Colonic mucosa (tissue), 4 donors: ENCODE measurements around the gene ZBTB20. TPM values are rescaled to one million over a fixed set of nuclear protein-coding genes. Genes with fewer than 3 reads are reported as not detected.

Experiments used
- DNase-seq: peaks from one replicate; pipeline ENCODE4 v3.0.0-alpha.2; 2020
- H3K27ac ChIP-seq: fragments of 200-600 bp; one replicate; pipeline ENCODE4 v1.8.0; 2021
- H3K27me3 ChIP-seq: fragments of 200-600 bp; one replicate; pipeline ENCODE4 v1.8.0; 2021
- H3K36me3 ChIP-seq: fragments of 200-600 bp; one replicate; pipeline ENCODE4 v1.8.0; 2021
- H3K4me1 ChIP-seq: fragments of 200-600 bp; one replicate; pipeline ENCODE4 v1.8.0; 2021; ENCODE audit warnings: mild to moderate bottlenecking
- H3K4me3 ChIP-seq: fragments of 200-600 bp; one replicate; pipeline ENCODE4 v1.8.0; 2021
- H3K9ac ChIP-seq, 2 donors: one replicate each; pipeline ENCODE4 v1.7.0; 2013; ENCODE audit warnings: control low read depth in 2 of 2, low read depth in 2 of 2, low read length in 2 of 2
- H3K9me3 ChIP-seq: fragments of 200-600 bp; one replicate; pipeline ENCODE4 v1.8.0; 2021
- intact Hi-C: fragments of 100-400 bp; cut with DNase I; formaldehyde crosslinking; loops from one replicate; pipeline ENCODE4 v1.14.1; 2022
- total RNA-seq, 2 donors: library from RNA; stranded (reverse); fragmentation: NEBNext Ultra II Directional in 1 of 2; extraction: Animal tissue kit (Norgen Biotek cat#: 25700) in 1 of 2; gene quantifications; one replicate each; pipeline ENCODE4 v1.2.1, GENCODE V29; 2021
- TF ChIP-seq, protein P1 (sequence below): fragments of 200-600 bp; IDR thresholded peaks from one replicate; pipeline ENCODE4 v1.8.0; 2022; ENCODE audit warnings: antibody characterized with exemption, mild to moderate bottlenecking
- donor health status: healthy.
- donor health status: DM: no; HTN: no; CAD: no.
- donor health status: DM: no; HTN: no; CAD: no.

ZBTB20 gene
- total RNA-seq, 2 donors from 2014 or later: 12.7 to 21.2 TPM

DNA sequence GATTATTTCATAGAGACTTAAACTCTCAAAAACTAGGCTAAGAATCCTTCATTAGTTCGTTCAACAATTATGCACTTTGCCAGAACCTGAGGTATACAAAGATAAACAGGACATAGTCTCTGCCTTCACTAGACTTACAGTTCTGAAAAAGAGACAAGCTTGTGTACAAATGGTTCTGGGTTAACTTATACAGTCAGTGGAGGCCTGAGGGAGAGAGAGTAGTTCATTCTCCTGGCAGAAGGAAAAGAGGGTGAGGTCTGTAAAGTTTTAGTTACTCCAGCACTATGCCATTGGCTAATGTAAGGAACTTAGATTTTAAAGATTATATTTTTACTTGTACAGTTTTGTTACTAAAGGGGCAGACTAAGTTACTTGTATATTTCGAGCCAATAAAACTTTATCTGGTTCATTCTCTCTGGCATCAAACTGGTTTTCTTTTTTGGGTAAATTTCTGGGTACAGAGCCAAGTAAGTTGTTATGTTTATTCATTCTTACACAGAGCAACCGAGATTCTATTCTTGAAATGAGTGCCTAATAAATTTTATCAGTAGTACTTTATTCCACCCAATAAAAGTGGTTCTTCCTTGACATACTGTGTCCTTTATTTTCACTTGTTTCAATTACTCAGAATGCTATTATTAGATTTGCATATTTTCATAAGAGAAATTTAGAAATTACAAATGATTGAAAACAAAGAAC is 574.6 kb downstream of the ZBTB20 start:
- intact Hi-C loops: no loop called here

DNA sequence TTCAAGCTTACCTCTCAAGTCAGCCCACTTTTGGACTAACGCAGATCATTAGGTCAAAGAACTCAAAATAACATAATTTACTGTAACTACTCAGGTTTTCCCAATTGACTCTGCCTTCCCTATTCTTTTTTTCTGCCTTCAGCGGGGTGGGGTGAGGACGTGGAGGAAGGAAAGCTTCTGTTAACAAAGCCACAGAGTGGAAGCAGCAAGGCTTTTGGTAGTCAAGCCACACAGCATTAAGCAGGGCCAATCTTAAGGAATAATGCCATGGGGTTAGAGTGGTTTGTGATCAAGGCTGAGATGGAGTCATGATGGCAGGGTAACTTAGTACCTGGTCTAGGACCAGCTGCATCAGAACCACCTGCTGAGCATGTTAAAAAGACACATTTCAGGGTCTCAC is 575.7 kb downstream of the ZBTB20 start:
- DNase-seq: no peak
- Histone ChIP-seq H3K27me3 (no peaks in the 10 kb centered on the region), H3K27ac (no peak overlapping the region), H3K9me3 (no peaks in the 10 kb centered on the region), H3K9ac (no peak overlapping the region), H3K4me1 (no peaks in the 10 kb centered on the region), H3K4me3 (no peak overlapping the region), H3K36me3 (no peaks in the 10 kb centered on the region)
- TF ChIP-seq, protein P1, sequence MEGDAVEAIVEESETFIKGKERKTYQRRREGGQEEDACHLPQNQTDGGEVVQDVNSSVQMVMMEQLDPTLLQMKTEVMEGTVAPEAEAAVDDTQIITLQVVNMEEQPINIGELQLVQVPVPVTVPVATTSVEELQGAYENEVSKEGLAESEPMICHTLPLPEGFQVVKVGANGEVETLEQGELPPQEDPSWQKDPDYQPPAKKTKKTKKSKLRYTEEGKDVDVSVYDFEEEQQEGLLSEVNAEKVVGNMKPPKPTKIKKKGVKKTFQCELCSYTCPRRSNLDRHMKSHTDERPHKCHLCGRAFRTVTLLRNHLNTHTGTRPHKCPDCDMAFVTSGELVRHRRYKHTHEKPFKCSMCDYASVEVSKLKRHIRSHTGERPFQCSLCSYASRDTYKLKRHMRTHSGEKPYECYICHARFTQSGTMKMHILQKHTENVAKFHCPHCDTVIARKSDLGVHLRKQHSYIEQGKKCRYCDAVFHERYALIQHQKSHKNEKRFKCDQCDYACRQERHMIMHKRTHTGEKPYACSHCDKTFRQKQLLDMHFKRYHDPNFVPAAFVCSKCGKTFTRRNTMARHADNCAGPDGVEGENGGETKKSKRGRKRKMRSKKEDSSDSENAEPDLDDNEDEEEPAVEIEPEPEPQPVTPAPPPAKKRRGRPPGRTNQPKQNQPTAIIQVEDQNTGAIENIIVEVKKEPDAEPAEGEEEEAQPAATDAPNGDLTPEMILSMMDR: no peak
- intact Hi-C loops: no loop called here

More for the DNA sequence above, 574.6 kb downstream of the ZBTB20 start:
- Histone ChIP-seq H3K9ac (no peak overlapping the region), H3K9me3 (no peaks in the 10 kb centered on the region), H3K36me3 (no peaks in the 10 kb centered on the region), H3K4me3 (no peak overlapping the region), H3K4me1 (no peaks in the 10 kb centered on the region), H3K27me3 (no peaks in the 10 kb centered on the region), H3K27ac (no peak overlapping the region)
- DNase-seq: no peak
- TF ChIP-seq, protein P1: no peak

DNA sequence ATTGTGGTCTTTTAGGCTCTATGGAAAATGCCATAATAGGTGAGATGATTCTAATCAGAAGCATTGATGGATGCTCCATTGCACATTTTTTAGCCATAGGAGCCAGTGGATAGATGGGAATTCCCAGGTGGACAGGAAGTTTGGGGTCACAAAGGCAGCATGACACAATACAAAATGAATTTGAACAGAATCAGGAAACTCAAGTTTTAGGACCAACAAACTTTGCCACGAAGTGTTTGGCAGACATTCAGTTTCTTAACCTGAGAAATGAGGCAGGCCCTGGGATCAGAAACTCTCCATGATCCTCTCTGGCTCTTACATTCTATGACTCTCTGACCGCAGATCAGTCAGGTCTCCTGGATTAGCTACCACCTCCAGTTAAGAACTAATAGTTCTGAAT is 577.9 kb downstream of the ZBTB20 start:
- Histone ChIP-seq H3K4me1 (no peaks in the 10 kb centered on the region), H3K4me3 (no peak overlapping the region), H3K9ac (no peak overlapping the region), H3K36me3 (no peaks in the 10 kb centered on the region), H3K27me3 (no peaks in the 10 kb centered on the region), H3K27ac (no peak overlapping the region), H3K9me3 (no peaks in the 10 kb centered on the region)
- no peak for DNase-seq
- intact Hi-C loops: no loop called here
- TF ChIP-seq, protein P1: no peak

DNA sequence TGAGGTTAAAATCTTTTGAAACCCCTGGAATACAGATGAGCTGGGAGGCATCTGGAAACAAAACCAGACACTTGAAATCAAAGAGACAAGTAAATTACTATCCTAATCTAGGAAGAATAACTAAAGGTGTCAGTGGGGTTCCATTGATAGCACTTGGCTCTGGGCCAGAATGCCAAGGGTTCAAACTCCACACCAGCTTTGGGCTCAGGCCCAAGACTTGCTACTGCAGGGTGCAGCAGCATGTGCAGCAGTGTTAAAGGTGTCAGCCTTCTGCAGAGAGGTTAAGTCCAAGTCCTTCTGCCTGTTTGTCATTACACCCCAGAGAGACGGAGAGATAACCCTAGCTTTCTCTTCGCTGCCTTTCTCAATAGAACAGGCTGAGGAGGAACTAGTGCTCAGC is 579.3 kb downstream of the ZBTB20 start:
- Histone ChIP-seq H3K9ac (no peak overlapping the region), H3K4me1 (no peaks in the 10 kb centered on the region), H3K27ac (no peak overlapping the region), H3K27me3 (no peaks in the 10 kb centered on the region), H3K36me3 (no peaks in the 10 kb centered on the region), H3K4me3 (no peak overlapping the region), H3K9me3 (no peaks in the 10 kb centered on the region)
- TF ChIP-seq, protein P1: no peak
- DNase-seq: no peak
- intact Hi-C loops: no loop called here

DNA sequence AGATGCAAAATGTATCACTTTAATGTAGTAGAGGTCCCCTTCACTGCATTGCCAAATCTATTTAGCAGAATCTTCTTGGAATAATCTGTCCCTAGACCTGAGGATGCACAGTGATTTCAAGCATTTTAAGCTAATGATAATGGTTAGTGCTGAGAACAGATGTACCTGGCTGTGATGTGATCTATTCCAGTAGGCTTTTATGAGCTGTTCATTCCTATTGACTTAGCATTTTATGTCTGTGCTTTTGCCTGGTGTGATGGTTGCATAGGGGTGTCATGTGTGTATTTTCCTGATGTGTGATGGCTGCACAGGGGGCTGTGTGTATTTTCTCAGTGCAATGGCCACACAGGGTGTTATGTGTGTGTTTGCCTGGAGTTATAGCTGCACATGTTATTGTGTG is 580.3 kb downstream of the ZBTB20 start:
- Histone ChIP-seq H3K9me3 (no peaks in the 10 kb centered on the region), H3K36me3 (no peaks in the 10 kb centered on the region), H3K27me3 (no peaks in the 10 kb centered on the region), H3K27ac (no peak overlapping the region), H3K4me3 (no peak overlapping the region), H3K9ac (no peak overlapping the region), H3K4me1 (no peaks in the 10 kb centered on the region)
- TF ChIP-seq, protein P1: no peak
- no peak for DNase-seq
- intact Hi-C loops: no loop called here
